Amygdala (tissue), 56 donors: ENCODE measurements around the gene USP6NL.

ENCODE experiments used
- DNase-seq, 56 donors: peaks; one replicate each; lab custom pipeline; 2025; lab: John Stamatoyannopoulos, UW

The USP6NL gene

GRCh38 chr10:11598712-11599397, 12.6 kb downstream of the USP6NL start:
- DNase-seq, result no peak

DNA sequence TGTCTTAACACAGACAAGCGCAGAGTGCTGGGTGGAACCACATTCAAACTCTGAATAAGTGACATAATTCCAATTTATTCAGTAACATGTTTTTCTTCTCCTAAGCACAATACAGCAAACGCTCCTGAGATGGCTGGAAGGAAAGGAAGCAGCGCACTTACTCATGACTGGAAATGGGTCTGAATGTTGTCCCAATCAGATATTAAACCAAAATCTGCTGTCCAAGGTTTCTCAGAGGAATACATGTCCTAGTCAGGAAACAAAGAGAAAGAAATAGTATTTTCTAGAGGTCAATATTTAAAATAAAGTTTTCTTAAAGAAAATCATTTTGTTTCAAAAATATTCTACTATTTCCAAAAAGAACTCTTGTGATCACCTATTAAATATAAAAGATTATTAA, 14.0 kb downstream of the USP6NL start:
- no peak for DNase-seq

DNA sequence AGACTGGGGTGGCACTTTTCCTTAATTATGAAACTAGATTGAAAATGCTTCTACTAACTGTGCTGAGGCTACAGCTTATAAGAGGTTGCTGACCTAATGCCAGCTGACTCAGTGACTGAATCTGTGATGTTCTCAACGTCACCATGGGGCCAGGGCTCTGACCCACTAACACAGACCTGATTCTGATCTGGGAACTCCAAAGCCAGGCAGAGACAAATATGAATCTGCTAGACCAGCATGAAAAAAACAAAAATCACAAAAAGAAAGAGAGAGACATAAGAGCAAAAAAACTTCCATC, 16.1 kb downstream of the USP6NL start:
- DNase-seq, result no peak

- DNase-seq, result no peak
These were observed 16.7 kb downstream of the USP6NL start for GRCh38 chr10:11594589-11595394.

DNA sequence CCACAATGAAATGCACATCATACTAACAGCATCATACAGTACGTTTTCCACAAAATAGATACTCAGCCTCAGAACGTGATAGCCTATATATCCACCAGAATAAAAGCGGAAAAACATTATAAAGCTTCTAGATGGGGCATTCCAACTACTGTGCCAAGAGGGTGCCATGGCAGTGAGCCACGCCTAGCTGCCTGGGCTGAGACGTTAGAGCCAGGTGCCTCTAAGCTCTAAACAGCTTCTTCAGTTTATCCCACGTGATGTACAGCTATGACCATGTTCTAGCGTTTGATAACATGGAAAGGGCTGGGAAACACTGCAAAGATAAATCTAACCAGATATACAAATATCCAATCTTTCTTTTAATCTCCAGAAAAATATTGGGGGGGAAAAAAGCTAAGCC, 17.8 kb downstream of the USP6NL start:
- DNase-seq, result no peak

- DNase-seq, result no peak
These were observed 21.7 kb downstream of the USP6NL start for GRCh38 chr10:11589738-11590137.

GRCh38 chr10:11588873-11589574, 22.4 kb downstream of the USP6NL start:
- no peak for DNase-seq

DNA sequence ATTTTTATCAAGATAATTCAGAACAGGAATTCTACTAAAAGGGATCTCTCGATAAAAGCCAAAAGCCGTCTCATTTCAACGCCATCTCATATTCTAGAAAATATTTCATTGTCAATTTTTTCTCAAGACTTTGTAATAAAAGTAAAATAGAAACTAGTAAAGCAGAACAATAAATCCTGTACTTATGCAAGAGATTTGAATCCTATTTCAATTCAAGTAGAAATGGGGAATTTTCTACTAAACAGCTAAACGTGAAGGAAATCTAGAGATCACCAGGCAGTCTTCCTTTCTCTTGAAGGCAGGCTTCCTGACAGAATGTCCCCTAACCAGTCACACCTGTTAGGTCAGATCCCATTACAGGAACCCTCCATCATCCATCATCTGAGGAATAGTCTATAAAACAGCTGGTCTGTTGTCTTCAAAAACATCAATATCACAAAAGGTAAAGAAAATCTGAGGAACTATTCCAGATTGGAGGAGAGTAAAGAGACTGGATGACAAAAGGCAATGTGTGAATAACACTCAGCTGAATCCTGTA, 23.7 kb downstream of the USP6NL start:
- no peak for DNase-seq

DNA sequence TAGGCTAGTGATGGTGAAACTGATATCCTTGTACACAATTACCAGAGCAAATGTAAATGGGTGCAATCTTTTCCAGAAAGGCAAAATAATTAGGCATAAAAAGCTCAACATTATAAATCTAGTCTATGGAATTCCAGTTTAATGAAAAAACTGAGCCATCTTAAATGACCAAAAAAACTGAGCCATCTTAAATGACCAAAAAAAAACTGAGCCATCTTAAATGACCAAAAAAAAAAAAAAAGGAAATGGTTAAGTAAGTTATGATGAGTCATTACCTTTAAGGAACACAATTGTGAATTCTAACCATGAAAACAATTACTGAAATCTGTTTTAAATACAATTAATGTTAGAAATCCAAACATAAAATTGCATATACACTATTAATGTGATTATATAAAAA, 25.3 kb downstream of the USP6NL start:
- no peak for DNase-seq

DNA sequence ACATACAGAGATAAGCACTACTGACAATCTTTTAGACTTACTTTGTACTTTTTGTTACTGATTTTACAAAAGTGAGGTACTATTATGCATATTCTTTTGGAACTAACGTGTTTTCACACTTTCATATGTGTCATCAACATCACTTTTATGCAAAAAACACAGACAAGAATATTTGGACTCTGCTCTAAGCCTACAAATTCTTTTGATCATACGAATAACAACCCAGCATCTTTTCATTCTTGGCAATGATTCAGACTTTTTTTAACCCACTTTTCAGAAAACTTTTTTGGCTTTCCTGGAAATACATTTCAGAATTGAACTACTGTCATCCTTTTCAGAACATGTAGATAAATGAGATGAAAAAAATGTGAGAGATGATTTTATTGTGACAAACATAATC, 30.2 kb downstream of the USP6NL start:
- no peak for DNase-seq

- DNase-seq, result no peak
These were observed 31.6 kb downstream of the USP6NL start for GRCh38 chr10:11579885-11580284.

DNA sequence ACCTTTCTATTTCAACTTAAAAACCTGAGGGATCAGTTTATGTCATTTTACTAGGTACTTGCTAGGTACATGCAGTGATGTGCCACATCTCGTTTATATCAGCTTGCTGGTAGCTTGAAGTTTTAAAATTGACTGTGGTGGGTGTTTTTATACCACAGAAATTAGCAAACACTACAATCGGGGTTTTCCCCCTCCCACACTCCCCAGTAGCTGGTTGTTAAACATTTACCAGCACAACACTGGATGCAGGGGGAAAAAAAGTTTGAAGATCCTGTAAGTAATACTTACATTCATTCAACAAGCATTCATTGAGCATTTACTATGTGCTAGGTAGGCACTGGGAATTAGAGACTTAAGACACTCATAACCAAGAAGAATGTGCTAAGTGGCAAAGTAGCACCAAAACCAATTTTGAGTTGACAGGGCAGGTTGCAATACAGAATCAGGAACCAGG, 32.6 kb downstream of the USP6NL start:
- no peak for DNase-seq

- DNase-seq, result no peak
These were observed 35.2 kb downstream of the USP6NL start for GRCh38 chr10:11576092-11576809.

DNA sequence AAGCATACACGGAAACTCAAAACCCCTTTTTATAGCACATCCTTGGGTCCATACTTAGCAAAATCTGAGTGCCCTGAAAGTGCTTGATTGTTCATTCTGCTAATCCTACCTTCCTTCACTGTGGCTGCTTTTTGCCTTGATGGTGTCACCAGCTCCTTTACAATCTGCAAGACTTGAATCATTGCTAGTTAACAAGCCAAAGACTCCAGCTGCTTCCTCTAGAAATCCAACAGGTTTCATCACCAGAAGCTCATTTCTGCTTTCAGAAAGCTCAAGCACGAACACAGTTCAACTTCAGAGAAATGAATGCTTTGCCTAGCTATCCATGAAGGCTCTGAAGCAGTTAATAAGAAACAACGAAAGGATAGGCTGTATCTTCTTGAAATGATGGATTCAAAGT, 38.0 kb downstream of the USP6NL start:
- no peak for DNase-seq

GRCh38 chr10:11570751-11571150, 40.7 kb downstream of the USP6NL start:
- no peak for DNase-seq

DNA sequence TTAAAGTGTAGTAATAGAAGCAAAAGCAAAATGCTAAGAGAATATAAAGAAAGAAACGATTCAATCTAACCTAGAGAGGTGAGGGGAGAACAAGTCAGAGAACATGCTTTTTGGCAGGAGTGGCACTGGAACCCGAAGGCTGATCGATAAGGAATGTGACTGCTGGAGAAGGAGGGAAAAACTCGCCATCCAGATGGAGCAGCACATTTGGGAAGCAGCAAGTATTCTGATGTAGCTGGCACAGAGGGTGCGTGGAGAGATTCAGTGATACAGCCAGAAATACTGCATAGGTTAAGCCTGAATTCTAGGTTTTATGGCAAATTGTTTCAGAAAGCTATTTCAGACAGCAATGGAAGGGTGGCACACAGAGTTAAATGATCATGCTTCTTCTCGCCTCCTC, 42.0 kb downstream of the USP6NL start:
- DNase-seq, result peak in 1 of 56 donors; percentile 1

GRCh38 chr10:11568578-11568977, 42.9 kb downstream of the USP6NL start:
- no peak for DNase-seq

DNA sequence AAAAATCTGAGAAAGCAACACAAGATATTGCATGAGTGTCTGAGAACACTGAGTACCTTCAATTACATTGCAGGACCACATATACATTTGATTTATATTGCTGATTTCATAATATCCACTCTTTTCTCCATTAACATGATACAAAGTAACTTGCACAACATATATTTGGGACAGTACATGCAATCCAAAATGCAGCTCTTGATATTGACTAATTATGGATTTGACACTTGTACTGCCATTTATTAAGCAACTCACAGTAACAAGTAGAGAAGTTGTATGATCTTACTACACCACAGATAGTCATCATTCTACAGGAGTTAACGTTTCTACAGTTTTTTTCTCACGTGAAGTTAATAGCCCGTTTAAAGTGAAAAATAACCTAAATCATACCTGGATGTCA, 46.7 kb downstream of the USP6NL start:
- no peak for DNase-seq

DNA sequence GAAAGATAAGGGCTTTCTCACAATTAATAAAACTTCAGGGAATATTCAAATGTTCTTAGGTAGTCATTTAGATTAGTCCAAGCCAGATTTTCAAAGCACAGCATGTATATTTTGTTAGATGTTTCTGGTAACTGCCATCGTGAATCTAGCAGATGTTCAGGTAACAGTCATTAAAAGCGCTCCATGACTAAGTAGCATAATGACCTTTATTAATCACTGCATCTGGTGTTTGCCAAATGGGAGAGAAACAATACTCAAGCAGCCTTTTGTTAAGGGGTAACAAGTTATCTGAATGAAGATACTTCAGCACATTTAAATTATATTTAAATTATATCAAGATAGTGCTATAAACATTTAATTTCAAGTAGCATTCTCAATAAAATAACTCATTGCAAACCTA, 47.5 kb downstream of the USP6NL start:
- no peak for DNase-seq

DNA sequence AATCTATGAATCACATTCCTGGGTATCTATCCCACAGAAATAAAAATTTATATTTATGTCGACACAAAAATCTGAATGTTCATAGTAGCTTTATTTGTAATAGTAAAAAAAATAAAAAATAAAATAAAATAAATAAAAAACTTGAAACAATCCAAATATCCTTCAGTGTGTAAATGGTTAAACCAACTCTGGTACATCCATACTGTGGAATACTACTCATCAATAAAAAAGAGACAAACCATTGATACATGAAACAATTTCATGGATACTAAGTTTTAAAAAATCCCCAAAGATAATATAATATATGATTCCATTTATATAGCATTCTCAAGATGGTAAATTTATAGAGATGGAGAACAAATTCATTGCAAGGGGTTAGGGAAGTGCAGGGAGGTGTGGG, 48.6 kb downstream of the USP6NL start:
- DNase-seq, result no peak
